IPS-11a (cell line): Measurements from ENCODE around the gene C1orf159.
"Not testable (repeated sequence)": the region's sequence is repeated elsewhere in the genome, so short reads cannot be mapped to it uniquely, and the experiment has no call there.

Experiments used
- H3K4me3 ChIP-seq: one replicate; pipeline ENCODE4 v1.5.1; 2013; ENCODE audit warnings: low read depth, low read length, control low read depth

The C1orf159 gene

GRCh38 chr1:1150100-1150499 lies 34.2 kb upstream of the C1orf159 start:
- no peak overlapping the region for H3K4me3 ChIP-seq

GRCh38 chr1:1149416-1149815 lies 33.5 kb upstream of the C1orf159 start:
- H3K4me3 ChIP-seq, result no peak overlapping the region

- no peak overlapping the region for H3K4me3 ChIP-seq
These were observed 32.7 kb upstream of the C1orf159 start for GRCh38 chr1:1148569-1148968.

GRCh38 chr1:1148061-1148460 lies 32.2 kb upstream of the C1orf159 start:
- H3K4me3 ChIP-seq, result no peak overlapping the region

- H3K4me3 ChIP-seq, result no peak overlapping the region
These were observed 30.7 kb upstream of the C1orf159 start for GRCh38 chr1:1146596-1146995.

- H3K4me3 ChIP-seq, result no peak overlapping the region
These were observed 30.1 kb upstream of the C1orf159 start for GRCh38 chr1:1146026-1146425.

- no peak overlapping the region for H3K4me3 ChIP-seq
These were observed 29.6 kb upstream of the C1orf159 start for GRCh38 chr1:1145547-1145914.

GRCh38 chr1:1144843-1145546 lies 29.1 kb upstream of the C1orf159 start:
- H3K4me3 ChIP-seq, result no peak overlapping the region

- H3K4me3 ChIP-seq, result no peak overlapping the region
These were observed 28.4 kb upstream of the C1orf159 start for GRCh38 chr1:1144122-1144842.

GRCh38 chr1:1143636-1144035 lies 27.7 kb upstream of the C1orf159 start:
- no peak overlapping the region for H3K4me3 ChIP-seq

GRCh38 chr1:1142844-1143243 lies 27.0 kb upstream of the C1orf159 start:
- no peak overlapping the region for H3K4me3 ChIP-seq

GRCh38 chr1:1142352-1142751 lies 26.5 kb upstream of the C1orf159 start:
- H3K4me3 ChIP-seq, result not testable (repeated sequence)

GRCh38 chr1:1141911-1142250 lies 26.0 kb upstream of the C1orf159 start:
- no peak overlapping the region for H3K4me3 ChIP-seq

GRCh38 chr1:1141244-1141910 lies 25.5 kb upstream of the C1orf159 start:
- no peak overlapping the region for H3K4me3 ChIP-seq

- H3K4me3 ChIP-seq, result no peak overlapping the region
These were observed 24.8 kb upstream of the C1orf159 start for GRCh38 chr1:1140673-1141072.

- no peak overlapping the region for H3K4me3 ChIP-seq
These were observed 21.6 kb upstream of the C1orf159 start for GRCh38 chr1:1137256-1138045.

GRCh38 chr1:1136547-1137230 lies 20.8 kb upstream of the C1orf159 start:
- H3K4me3 ChIP-seq, result no peak overlapping the region

- no peak overlapping the region for H3K4me3 ChIP-seq
These were observed 19.6 kb upstream of the C1orf159 start for GRCh38 chr1:1135339-1136136.

- no peak overlapping the region for H3K4me3 ChIP-seq
These were observed 18.5 kb upstream of the C1orf159 start for GRCh38 chr1:1134300-1134970.
